Measurements from ENCODE around the gene ADGRF1.

Gene ADGRF1

GRCh38 chr6:47023573-47023972 lies 18.6 kb downstream of the ADGRF1 start:
- DNase-seq (ENCODE audit: low read depth) = no peak
- no peak overlapping the region for H3K4me3 ChIP-seq (ENCODE audit: low read depth, low read length)
- TF ChIP-seq MAX (IDR thresholded peaks at IDR 0.05; ENCODE audit: low read depth, low read length) (no peak), MYC (IDR thresholded peaks at IDR 0.05; ENCODE audit: low read depth, low read length) (no peak), POLR2A (IDR thresholded peaks at IDR 0.05; ENCODE audit: extremely low read depth, insufficient read length) (no peak), CTCF (IDR thresholded peaks at IDR 0.05; ENCODE audit: low read depth, low read length) (no peak)

GRCh38 chr6:47022191-47022590 lies 19.9 kb downstream of the ADGRF1 start:
- DNase-seq (ENCODE audit: low read depth) = no peak
- TF ChIP-seq CTCF (IDR thresholded peaks at IDR 0.05; ENCODE audit: low read depth, low read length) = no peak
- TF ChIP-seq MYC (IDR thresholded peaks at IDR 0.05; ENCODE audit: low read depth, low read length) = no peak
- no peak for TF ChIP-seq POLR2A (IDR thresholded peaks at IDR 0.05; ENCODE audit: extremely low read depth, insufficient read length)
- TF ChIP-seq MAX (IDR thresholded peaks at IDR 0.05; ENCODE audit: low read depth, low read length) = no peak
- no peak overlapping the region for H3K4me3 ChIP-seq (ENCODE audit: low read depth, low read length)

- TF ChIP-seq POLR2A (IDR thresholded peaks at IDR 0.05; ENCODE audit: extremely low read depth, insufficient read length) (no peak), CTCF (IDR thresholded peaks at IDR 0.05; ENCODE audit: low read depth, low read length) (no peak), MAX (IDR thresholded peaks at IDR 0.05; ENCODE audit: low read depth, low read length) (no peak)
- DNase-seq (ENCODE audit: low read depth) = no peak
- H3K4me3 ChIP-seq (ENCODE audit: low read depth, low read length) = no peak overlapping the region
These were observed 22.2 kb downstream of the ADGRF1 start for GRCh38 chr6:47019941-47020340.

- no peak overlapping the region for H3K4me3 ChIP-seq (ENCODE audit: low read depth, low read length)
- TF ChIP-seq MAX (IDR thresholded peaks at IDR 0.05; ENCODE audit: low read depth, low read length) (no peak), CTCF (IDR thresholded peaks at IDR 0.05; ENCODE audit: low read depth, low read length) (no peak), MYC (IDR thresholded peaks at IDR 0.05; ENCODE audit: low read depth, low read length) (no peak), POLR2A (IDR thresholded peaks at IDR 0.05; ENCODE audit: extremely low read depth, insufficient read length) (no peak)
- DNase-seq (ENCODE audit: low read depth) = no peak
These were observed 25.2 kb downstream of the ADGRF1 start for GRCh38 chr6:47016909-47017308.

GRCh38 chr6:47016261-47016660 lies 25.9 kb downstream of the ADGRF1 start:
- TF ChIP-seq CTCF (IDR thresholded peaks at IDR 0.05; ENCODE audit: low read depth, low read length) = no peak
- no peak for TF ChIP-seq MYC (IDR thresholded peaks at IDR 0.05; ENCODE audit: low read depth, low read length)
- TF ChIP-seq MAX (IDR thresholded peaks at IDR 0.05; ENCODE audit: low read depth, low read length) = no peak
- TF ChIP-seq POLR2A (IDR thresholded peaks at IDR 0.05; ENCODE audit: extremely low read depth, insufficient read length) = no peak
- H3K4me3 ChIP-seq (ENCODE audit: low read depth, low read length) = no peak overlapping the region
- DNase-seq (ENCODE audit: low read depth) = no peak

GRCh38 chr6:47014401-47014800 lies 27.7 kb downstream of the ADGRF1 start:
- no peak overlapping the region for H3K4me3 ChIP-seq (ENCODE audit: low read depth, low read length)
- no peak for DNase-seq (ENCODE audit: low read depth)
- TF ChIP-seq POLR2A (IDR thresholded peaks at IDR 0.05; ENCODE audit: extremely low read depth, insufficient read length) = no peak
- TF ChIP-seq CTCF (IDR thresholded peaks at IDR 0.05; ENCODE audit: low read depth, low read length) = no peak
- TF ChIP-seq MAX (IDR thresholded peaks at IDR 0.05; ENCODE audit: low read depth, low read length) = no peak
- TF ChIP-seq MYC (IDR thresholded peaks at IDR 0.05; ENCODE audit: low read depth, low read length) = no peak

Measured in NB4 (cell line).